Measurements from ENCODE around the gene SIT1. TPM values are rescaled to one million over a fixed set of nuclear protein-coding genes. Genes with fewer than 3 reads are reported as not detected.

The SIT1 gene
- total RNA-seq, 3 donors from 2014 or later: 1.2 to 3.3 (median 1.9) TPM

DNA sequence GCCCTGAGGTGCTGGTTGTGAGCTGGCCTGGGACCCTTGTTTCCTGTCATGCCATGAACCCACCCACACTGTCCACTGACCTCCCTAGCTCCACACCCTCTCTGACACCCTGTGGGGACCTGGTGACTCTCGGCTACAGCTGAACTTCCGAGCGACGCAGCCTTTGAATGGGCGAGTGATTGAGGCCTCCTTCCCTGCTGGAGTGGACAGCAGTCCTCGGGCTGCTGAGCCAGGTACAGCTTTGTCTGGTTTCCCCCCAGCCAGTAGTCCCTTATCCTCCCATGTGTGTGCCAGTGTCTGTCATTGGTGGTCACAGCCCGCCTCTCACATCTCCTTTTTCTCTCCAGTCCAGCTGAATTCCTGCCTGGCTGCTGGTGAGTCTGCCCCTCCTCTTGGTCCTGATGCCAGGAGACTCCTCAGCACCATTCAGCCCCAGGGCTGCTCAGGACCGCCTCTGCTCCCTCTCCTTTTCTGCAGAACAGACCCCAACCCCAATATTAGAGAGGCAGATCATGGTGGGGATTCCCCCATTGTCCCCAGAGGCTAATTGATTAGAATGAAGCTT is 29.1 kb upstream of the SIT1 start:
- ATAC-seq (no peak), DNase-seq (peak in 1 of 3 donors; percentile 42)
- no peaks in the 10 kb centered on the region for H3K36me3 ChIP-seq (ENCODE audit: low read depth)
- intact Hi-C loops (cut with DNase I, micrococcal nuclease): no loop called here
- H3K4me3 ChIP-seq: no peak overlapping the region
- TF ChIP-seq, protein P1, sequence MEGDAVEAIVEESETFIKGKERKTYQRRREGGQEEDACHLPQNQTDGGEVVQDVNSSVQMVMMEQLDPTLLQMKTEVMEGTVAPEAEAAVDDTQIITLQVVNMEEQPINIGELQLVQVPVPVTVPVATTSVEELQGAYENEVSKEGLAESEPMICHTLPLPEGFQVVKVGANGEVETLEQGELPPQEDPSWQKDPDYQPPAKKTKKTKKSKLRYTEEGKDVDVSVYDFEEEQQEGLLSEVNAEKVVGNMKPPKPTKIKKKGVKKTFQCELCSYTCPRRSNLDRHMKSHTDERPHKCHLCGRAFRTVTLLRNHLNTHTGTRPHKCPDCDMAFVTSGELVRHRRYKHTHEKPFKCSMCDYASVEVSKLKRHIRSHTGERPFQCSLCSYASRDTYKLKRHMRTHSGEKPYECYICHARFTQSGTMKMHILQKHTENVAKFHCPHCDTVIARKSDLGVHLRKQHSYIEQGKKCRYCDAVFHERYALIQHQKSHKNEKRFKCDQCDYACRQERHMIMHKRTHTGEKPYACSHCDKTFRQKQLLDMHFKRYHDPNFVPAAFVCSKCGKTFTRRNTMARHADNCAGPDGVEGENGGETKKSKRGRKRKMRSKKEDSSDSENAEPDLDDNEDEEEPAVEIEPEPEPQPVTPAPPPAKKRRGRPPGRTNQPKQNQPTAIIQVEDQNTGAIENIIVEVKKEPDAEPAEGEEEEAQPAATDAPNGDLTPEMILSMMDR (IDR thresholded peaks at IDR 0.05): no peak
- H3K4me1 ChIP-seq (ENCODE audit: low read depth): peaks cover 11% of the 10 kb centered on the region
- no peaks in the 10 kb centered on the region for H3K9me3 ChIP-seq

DNA sequence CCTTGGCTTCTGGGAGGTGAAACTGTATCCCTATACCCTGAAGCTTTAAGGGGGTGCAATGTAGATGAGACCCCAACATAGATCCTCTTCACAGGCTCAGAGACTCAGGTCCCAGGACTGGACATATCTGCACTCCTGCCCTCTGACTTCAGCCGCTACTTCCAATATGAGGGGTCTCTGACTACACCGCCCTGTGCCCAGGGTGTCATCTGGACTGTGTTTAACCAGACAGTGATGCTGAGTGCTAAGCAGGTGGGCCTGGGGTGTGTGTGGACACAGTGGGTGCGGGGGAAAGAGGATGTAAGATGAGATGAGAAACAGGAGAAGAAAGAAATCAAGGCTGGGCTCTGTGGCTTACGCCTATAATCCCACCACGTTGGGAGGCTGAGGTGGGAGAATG is 28.4 kb upstream of the SIT1 start:
- Histone ChIP-seq H3K4me1 (ENCODE audit: low read depth) (peaks cover 11% of the 10 kb centered on the region), H3K9me3 (no peaks in the 10 kb centered on the region), H3K4me3 (no peak overlapping the region), H3K36me3 (ENCODE audit: low read depth) (no peaks in the 10 kb centered on the region)
- TF ChIP-seq, protein P1 (IDR thresholded peaks at IDR 0.05): no peak
- ATAC-seq (no peak), DNase-seq (peak in 1 of 3 donors; percentile 6)
- intact Hi-C loops (cut with DNase I, micrococcal nuclease): no loop called here

DNA sequence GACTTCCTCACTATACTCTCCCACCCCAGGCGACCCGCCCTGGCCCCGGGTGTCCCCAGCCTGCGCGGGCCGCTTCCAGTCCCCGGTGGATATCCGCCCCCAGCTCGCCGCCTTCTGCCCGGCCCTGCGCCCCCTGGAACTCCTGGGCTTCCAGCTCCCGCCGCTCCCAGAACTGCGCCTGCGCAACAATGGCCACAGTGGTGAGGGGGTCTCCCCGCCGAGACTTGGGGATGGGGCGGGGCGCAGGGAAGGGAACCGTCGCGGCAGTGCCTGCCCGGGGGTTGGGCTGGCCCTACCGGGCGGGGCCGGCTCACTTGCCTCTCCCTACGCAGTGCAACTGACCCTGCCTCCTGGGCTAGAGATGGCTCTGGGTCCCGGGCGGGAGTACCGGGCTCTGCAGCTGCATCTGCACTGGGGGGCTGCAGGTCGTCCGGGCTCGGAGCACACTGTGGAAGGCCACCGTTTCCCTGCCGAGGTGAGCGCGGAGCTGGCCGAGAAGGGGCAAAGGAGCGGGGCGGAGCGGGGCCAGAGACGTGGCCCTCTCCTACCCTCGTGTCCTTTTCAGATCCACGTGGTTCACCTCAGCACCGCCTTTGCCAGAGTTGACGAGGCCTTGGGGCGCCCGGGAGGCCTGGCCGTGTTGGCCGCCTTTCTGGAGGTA is 25.1 kb upstream of the SIT1 start:
- no peaks in the 10 kb centered on the region for H3K9me3 ChIP-seq
- H3K36me3 ChIP-seq (ENCODE audit: low read depth): no peaks in the 10 kb centered on the region
- TF ChIP-seq, protein P1 (IDR thresholded peaks at IDR 0.05): no peak
- intact Hi-C loops (cut with DNase I, micrococcal nuclease): no loop called here
- DNase-seq (peak; percentile 49 to 75 (median 65)), ATAC-seq (peak; percentile 69)
- peaks cover 16% of the 10 kb centered on the region for H3K4me1 ChIP-seq (ENCODE audit: low read depth)
- no peak overlapping the region for H3K4me3 ChIP-seq

DNA sequence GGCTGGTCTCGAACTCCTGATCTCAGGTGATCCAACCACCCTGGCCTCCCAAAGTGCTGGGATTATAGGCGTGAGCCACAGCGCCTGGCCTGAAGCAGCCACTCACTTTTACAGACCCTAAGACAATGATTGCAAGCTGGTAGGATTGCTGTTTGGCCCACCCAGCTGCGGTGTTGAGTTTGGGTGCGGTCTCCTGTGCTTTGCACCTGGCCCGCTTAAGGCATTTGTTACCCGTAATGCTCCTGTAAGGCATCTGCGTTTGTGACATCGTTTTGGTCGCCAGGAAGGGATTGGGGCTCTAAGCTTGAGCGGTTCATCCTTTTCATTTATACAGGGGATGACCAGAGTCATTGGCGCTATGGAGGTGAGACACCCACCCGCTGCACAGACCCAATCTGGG is 24.5 kb upstream of the SIT1 start:
- Histone ChIP-seq H3K4me3 (no peak overlapping the region), H3K36me3 (ENCODE audit: low read depth) (no peaks in the 10 kb centered on the region), H3K9me3 (no peaks in the 10 kb centered on the region), H3K4me1 (ENCODE audit: low read depth) (peaks cover 16% of the 10 kb centered on the region)
- peak in 1 of 3 donors; percentile 36 for DNase-seq
- TF ChIP-seq, protein P1 (IDR thresholded peaks at IDR 0.05): no peak
- intact Hi-C loops (cut with DNase I, micrococcal nuclease): no loop called here
- peak; percentile 35 for ATAC-seq

DNA sequence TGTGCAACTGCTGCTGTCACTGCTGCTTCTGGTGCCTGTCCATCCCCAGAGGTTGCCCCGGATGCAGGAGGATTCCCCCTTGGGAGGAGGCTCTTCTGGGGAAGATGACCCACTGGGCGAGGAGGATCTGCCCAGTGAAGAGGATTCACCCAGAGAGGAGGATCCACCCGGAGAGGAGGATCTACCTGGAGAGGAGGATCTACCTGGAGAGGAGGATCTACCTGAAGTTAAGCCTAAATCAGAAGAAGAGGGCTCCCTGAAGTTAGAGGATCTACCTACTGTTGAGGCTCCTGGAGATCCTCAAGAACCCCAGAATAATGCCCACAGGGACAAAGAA is 23.3 kb upstream of the SIT1 start:
- no peaks in the 10 kb centered on the region for H3K36me3 ChIP-seq (ENCODE audit: low read depth)
- no peaks in the 10 kb centered on the region for H3K9me3 ChIP-seq
- TF ChIP-seq, protein P1 (IDR thresholded peaks at IDR 0.05): no peak
- ATAC-seq: no peak
- H3K4me1 ChIP-seq (ENCODE audit: low read depth): peaks cover 20% of the 10 kb centered on the region
- no peak overlapping the region for H3K4me3 ChIP-seq
- intact Hi-C loops (cut with DNase I, micrococcal nuclease): no loop called here
- no peak for DNase-seq
